A549 (cell line): Measurements from ENCODE around the gene CCDC154.

Source experiments
- EP300 ChIP-seq, 2 experiments: fragments of >200 bp; sonication (Bioruptor Twin); formaldehyde crosslinking; IDR thresholded peaks; 2 replicates in 1 of 2; 3 replicates in 1 of 2; pipeline ENCODE4 v1.6.1; 2016 to 2017
- FOSL2 ChIP-seq, 2 experiments: fragments of 450-650 bp in 1 of 2; fragments of >200 bp in 1 of 2; sonication (Bioruptor Twin) in 1 of 2; formaldehyde crosslinking; IDR thresholded peaks; 2 replicates each; pipeline versions ENCODE4 v1.5.0 to v1.6.1; 2016 to 2020; ENCODE audit warnings: mild to moderate bottlenecking in 1 of 2, moderate library complexity in 1 of 2

DNA sequence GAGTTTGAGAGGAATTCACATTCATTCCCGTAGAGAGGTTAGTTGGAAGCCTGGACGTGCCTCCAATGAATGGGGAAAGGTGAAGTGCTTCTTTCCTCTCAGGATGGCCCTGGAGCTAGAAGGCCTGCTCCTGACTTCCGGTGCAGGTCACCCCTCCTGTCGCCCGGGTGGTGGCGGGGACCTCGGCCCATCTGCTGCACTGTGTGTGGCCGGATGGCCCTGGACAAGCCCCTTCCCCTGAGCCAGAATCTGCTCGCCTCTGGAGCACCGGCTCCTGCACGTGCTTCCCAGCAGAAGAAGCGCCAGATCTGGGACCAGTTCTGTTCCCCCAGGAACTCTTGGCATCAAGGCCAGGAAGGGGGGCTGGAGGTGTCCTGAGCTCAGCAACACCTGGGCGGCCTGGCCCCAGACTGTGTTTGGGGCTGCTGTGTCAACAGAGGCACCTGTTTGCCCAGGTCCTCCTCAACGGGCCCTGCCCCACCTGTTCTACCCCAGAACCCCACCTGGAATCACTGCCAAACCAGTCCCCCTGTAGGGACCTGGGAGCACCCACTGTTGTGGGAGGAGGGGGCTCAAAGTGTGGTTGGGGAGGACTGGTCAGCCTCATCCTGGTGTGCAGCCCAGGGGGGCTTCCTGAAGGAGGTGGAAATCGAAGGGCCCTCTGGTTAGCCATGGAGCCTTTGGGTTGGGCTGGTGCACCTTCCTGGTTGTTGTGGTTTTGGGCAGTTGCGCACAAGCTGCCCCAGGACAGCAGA, 18.6 kb downstream of the CCDC154 start:
- no peak for TF ChIP-seq FOSL2 (IDR thresholded peaks at IDR 0.05)
- TF ChIP-seq FOSL2 (CRISPR knock-in tag; IDR thresholded peaks at IDR 0.05) = no peak
- no peak for TF ChIP-seq EP300 (IDR thresholded peaks at IDR 0.05)
